Dedifferentiated amniotic fluid mesenchymal stem cell (primary cell): Measurements from ENCODE around the gene THAP10.
A peak's percentile ranks its signal among the peaks of the same experiment; 100 is the strongest.

Experiments used
- DNase-seq: peaks from one replicate; pipeline ENCODE4 v3.0.0-alpha.2; 2016; ENCODE audit errors: extremely low spot score

The THAP10 gene

DNA sequence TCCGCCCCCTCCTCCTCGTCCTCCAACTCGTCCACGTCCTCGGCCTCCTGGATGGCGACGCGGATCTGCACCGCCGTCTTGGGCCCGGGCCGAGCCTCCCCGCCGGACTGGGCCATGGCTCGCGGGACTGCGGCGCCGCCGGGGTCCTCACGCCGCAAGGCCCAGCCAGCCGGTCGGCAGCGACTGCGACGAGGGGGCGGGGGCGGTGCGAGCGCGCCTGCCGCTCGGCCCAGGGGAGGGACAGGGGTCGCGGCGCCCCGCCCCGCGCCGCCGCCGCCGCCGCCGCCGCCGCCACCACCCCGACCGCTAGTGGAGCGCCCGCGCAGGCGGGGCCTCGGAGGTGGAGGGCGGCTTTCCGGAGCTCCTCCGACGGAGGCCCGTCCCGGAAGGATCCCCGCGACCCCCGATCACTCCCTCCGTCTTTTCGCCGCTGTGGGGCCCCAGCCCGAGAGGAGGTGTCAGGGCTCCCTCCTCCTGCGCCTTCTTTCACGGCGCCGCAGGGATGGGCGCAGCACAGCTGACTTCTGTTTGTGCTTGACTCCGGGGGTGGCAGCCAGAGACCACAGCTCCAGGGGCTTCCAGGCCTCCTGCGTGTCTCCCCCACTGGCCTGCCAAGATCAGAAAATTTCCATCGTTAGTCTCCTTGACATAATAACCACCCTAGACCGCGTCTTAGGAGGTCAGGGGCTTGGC lies 38.1 kb downstream of the THAP10 start, which contains the start of gene LARP6:
LARP6 (minus strand) TSS at position 185 of the 693 bp plus-strand sequence; CDS start at position 116, 69 bp downstream.
- no peak for DNase-seq

DNA sequence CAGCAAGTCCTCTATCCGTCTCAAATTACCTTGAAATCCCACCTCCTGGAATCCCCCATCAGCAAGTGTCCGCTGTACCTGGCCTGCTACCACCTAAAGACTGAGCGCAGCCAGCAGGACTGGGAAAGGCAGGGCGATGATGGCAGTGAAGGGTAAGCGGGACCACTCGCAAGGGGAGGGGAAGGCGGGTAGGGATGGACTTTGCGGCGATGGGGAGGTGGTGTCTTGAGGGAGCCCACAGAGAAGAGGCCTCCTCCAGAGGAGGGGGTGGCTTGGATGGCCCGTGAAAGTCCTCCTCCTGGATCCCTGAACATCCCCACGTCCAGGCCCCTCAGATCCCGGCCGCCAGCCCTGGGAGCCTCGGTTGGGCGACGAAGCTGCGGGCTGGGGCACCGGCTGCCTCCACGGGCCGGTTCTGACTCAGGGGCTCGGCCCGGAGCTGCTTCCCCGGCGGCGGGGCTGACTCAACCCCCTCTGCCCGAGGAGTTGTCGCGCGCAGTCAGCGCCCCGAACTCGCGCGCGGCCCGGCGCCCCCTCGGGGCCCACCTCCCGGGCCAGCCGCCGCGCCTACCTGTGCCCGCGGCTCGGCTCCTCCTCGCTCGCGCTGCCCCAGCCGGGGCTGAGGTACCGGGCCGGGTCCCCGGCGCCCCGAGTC lies 38.8 kb downstream of the THAP10 start:
- DNase-seq, result peak; percentile 49

DNA sequence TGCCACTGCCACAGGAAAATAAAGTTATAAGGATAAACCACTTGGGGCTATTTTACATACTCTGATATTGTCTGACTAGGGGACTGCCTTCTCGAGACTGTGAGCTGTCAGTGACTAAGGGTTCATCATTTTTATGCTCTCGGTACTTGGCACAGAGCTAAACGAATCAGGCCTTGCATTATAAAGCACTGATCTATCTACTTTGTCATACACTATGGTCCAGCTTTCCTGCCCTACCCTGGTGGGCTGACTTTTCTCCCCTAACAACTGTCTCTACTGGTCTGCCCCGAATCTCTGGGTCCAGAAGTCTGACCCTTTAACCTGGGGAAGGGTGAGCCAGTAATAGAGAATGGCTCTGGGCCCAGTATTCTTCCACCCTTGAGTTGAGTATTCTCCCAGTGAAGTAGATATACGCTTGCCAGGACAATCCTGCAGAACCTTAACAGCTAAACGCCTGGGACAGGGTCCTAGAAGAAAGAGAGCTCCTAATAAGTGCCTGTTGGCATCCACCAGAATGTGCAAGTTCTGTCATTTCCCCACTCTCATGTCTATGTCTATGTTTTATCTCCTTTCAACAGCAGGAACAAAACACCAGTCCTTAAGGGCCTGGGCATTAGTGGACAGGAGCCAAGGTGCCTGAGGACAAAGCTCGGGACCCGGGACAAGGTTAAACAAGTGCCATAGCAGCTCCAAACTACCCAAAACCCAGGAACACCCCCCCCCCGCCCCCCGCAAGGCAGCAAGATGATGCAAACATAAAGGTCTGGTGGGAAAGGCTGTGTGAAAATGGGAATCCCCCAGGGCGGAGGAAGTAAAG lies 39.5 kb downstream of the THAP10 start:
- no peak for DNase-seq

DNA sequence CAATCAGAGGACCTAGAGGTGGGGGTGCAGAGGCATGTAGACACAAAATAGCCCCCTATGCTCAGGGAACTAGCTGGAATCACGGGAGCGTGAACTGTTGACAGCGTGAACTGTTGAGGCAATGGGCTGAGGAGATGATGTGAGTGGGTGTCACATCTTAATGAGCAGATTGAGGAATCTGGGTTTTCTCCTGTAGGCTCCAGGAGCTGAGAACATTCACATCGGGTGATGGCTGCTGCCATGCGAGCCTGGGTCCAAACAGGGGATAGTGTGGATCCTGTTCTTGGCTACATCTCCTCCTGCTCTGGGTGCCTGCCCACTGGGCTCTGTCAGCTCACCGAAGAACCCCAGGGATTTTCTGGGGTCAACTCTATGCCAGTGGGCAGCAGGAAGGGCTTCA lies 40.3 kb downstream of the THAP10 start:
- DNase-seq, result no peak

DNA sequence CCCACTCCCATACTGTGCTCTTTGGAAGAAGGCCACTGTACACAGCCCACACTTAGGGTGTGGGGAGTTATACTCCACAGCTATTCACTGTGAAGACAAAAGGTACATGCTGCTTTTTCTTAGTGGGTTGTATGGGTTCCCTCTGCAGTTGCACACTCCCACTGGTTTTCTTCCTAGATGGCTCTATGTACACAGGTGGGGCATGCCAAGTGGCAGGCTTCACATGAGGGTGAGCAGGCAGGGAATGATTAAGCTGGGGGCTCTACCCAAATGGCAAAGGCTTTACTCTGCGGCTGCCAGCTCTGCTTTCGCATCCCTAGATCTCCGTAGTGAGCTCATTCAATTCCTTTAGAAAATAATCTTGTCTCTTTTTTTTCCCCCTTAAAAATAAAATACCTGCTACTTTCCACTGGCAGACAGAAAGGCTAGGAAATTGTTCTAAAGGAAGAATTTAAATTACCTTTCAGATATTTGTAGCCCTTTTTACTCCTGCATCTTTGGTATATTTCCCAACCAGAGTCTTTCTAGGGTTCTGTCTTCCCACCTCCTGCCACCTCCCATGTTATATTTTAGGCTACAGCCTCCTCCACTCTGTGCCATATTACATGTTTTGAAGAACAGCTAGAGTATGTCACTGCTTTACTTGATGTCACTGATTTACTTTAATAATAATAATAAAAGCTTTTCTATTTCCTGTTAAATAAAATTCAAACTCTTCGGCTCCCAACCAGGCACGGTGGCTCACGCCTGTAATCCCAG lies 46.5 kb downstream of the THAP10 start:
- no peak for DNase-seq

DNA sequence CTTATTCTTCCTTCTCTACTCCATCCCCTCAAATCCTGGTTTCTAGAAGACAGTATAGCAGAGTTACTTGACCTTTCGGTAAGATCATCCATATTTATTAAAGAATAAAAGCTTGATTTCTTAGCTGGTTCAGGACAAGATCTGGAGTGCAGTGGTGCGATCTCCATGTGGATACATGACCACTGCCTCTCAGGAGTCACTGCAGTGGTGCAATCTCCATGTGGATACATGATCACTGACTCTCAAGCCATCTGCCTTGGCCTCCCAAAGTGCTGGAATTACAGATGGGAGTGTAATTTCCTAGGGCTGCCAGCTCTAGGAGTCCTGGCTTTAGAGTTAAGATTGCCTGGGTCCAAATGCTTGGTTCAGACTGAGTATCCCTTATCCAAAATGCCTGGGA lies 54.8 kb downstream of the THAP10 start:
- no peak for DNase-seq

DNA sequence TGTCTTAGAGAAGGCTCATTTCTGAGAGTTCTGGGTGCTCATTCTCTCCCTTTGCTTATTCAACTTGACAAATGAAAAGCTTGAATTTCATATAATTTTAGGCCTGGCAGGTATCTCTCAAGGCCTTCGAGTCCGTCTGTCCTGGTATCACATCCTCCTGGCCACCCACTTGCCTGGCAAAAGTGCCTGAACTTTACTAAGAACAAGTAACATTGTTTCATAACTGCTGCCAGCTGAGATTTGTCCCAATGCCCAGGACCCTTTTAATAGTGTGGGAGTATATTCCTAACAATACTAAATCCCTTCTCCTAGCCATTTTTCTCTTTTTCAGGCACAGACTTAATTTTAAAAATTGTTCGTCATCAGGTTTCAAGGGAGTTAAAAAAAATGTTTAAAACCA lies 56.4 kb downstream of the THAP10 start:
- DNase-seq, result no peak

DNA sequence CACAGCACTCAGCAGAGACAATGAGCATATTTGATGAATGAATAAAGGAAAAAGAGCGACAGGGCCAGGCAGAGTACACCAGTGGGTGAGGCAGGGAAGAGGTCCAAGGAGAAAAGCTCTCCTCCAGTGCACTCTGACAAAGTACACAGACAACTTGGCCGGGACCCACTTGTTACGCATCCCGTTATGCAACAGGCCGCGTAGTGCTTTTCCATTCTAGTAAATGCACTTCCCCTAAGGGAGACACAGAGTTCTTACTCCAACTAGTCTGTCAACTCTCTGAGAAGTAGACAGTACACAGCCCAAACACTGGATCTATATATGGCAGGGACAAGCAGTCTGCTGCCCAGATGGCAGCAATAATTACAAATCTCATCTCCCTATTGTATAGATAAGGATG lies 56.8 kb downstream of the THAP10 start:
- DNase-seq, result no peak

DNA sequence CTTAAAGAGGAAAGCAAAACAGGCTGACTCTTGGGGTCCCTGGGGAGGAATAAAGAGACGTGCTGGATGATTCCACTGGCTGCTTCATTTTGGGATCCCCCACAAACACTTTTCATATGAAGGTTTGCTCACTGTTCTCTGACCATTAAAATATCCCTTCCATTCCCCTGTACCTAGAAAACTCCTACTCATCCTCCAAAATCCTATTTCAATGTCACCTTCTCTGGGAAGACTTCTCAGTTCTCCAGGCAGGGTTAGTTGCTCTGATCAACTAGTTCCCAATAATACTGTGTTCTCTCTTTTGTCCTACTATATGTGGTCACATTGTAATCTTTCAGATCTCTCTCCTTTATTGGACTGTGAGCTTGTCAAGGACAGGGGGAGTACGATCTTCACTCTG lies 57.2 kb downstream of the THAP10 start:
- no peak for DNase-seq

DNA sequence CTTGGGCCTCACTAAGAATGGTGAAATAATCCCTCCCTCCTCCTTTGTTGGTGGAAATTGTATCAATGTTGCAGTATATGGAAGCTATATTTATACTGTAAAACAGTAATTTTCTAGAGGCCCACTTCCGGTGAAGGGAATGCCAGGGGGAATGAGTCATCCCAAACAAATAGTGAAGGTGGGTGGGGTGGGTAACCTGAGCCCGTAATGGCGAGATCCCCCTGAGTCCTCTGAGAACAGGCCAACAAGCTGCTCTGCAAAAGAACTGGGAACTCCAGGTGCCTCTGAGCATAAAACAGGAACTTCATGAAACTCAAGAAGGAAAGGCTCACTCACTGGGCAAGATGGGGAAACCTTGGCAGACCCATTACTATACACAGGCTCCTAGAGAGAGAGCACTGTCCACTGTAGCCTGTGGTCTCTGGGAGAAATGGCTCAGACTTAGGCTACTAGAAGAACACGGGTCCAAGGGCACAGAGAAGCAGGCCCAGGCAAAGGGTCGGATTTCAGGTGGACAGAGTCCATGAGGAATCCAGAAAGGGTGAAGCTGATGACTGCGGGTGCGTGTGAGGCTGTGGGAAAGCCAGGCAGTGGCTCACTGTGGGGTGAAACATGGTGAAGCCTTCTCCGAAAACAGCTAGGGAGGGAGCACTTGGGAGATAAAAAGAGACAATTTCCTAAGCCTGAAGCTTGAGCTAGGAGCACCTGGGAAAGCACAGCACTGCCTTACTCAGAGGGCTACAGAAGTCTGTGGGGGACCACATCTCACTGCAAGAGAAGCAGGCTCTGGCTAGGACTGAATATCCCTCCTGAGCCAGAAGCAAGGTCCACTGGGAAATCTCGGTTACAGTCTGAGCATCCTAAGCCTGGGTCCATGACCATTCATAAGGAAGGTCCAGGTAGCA lies 58.1 kb downstream of the THAP10 start:
- DNase-seq, result peak; percentile 90

DNA sequence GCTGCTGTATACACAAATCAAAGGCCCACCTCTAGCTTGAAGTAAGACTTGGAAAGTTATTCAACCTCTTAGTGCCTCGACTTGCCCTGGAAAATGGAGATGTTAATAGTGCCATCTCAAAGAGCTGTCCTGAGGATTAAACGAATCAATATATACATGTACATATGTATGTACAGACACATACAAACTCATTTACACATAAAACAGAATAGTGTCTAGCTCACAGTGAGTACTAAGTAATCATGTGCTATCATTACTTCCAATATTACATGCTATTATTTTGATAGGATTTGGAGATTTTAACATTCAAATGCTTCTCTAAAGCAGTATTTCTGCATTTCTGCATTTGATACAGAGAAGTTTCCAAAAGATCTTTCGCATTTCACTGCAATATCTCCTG lies 58.8 kb downstream of the THAP10 start:
- DNase-seq, result no peak

DNA sequence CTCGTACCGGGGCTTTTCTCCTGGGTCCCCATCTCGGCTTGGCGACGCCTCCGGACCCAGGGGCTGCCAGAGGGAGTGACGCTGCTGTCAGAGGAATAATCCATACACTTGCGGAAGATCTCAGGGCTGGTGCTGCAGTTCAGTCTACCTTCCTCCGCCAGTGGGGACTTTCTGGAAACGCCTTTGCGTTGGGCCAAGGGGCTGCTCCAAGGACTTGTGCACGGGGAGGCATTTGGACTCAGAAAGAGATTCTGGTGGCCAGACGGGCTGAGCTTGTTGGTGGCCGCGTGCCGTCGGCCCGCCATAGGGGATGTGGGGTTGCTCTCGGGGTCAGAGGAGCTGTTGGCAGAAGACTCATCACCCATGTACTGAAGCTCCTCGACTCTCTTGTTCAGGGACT lies 60.1 kb downstream of the THAP10 start:
- no peak for DNase-seq
